ENCODE results near the gene KRT10. TPM values are rescaled to one million over a fixed set of nuclear protein-coding genes. Genes with fewer than 3 reads are reported as not detected.

Gene KRT10
- polyA plus RNA-seq, 1 donor (not counting 4 experiments of a cell fraction or from before 2014, with no cell fraction given): 67.9 TPM

- Histone ChIP-seq H3K4me3 (ENCODE audit: control insufficient read depth in 2 of 3, extremely low read depth in 1 of 3, insufficient read depth in 2 of 3, low read depth in 1 of 3, low read length in 3 of 3) (no peak overlapping the region), H3K79me2 (ENCODE audit: control insufficient read depth, insufficient read depth, low read length) (peaks cover 4% of the 10 kb centered on the region), H2AFZ (ENCODE audit: control insufficient read depth, low read length) (no peak overlapping the region), H3K27me3 (ENCODE audit: control insufficient read depth, extremely low read depth, insufficient read depth, low read length) (no peaks in the 10 kb centered on the region), H3K9ac (ENCODE audit: control insufficient read depth, extremely low read depth, insufficient read depth, low read length) (no peak overlapping the region), H3K4me1 (ENCODE audit: control insufficient read depth, extremely low read depth, insufficient read depth, low read length) (peaks cover 3% of the 10 kb centered on the region), H3K27ac (ENCODE audit: control insufficient read depth, insufficient read depth, low read length) (no peak overlapping the region), H3K4me2 (ENCODE audit: control insufficient read depth, extremely low read depth, insufficient read depth, low read depth, low read length) (no peak overlapping the region), H3K36me3 (ENCODE audit: control insufficient read depth in 2 of 2, extremely low read depth in 1 of 2, insufficient read depth in 2 of 2, low read length in 2 of 2) (peaks cover 0 to 2% of the 10 kb centered on the region in 2 experiments), H4K20me1 (ENCODE audit: control insufficient read depth, extremely low read depth, insufficient read depth, low read length) (no peaks in the 10 kb centered on the region), H3K9me1 (ENCODE audit: control insufficient read depth, extremely low read depth, insufficient read depth, low read length) (no peaks in the 10 kb centered on the region), H3K9me3 (ENCODE audit: control insufficient read depth, low read depth, low read length) (no peaks in the 10 kb centered on the region)
- no peak for DNase-seq (ENCODE audit: low read depth, low spot score)
- no peak for FAIRE-seq
- TF ChIP-seq CTCF (optimal IDR thresholded peaks at IDR 0.05 in 1 of 3, IDR thresholded peaks at IDR 0.05 in 1 of 3, conservative IDR thresholded peaks at IDR 0.05 in 1 of 3; ENCODE audit: extremely low read depth in 1 of 3, insufficient read depth in 2 of 3, low read length in 3 of 3) (no peak), EZH2 (IDR thresholded peaks at IDR 0.05; ENCODE audit: low read length) (no peak)
- dilution Hi-C loops (cut with MboI; ENCODE audit: extremely low pct_ligation_motif_present, low sequenced_read_pairs): no loop called here
These were observed 3.2 kb upstream of the KRT10 start for GRCh38 chr17:40825599-40825998.

GRCh38 chr17:40824015-40824832, 1.8 kb upstream of the KRT10 start:
- Histone ChIP-seq H3K9me1 (ENCODE audit: control insufficient read depth, extremely low read depth, insufficient read depth, low read length) (no peaks in the 10 kb centered on the region), H3K4me1 (ENCODE audit: control insufficient read depth, extremely low read depth, insufficient read depth, low read length) (peaks cover 12% of the 10 kb centered on the region), H3K9me3 (ENCODE audit: control insufficient read depth, low read depth, low read length) (no peaks in the 10 kb centered on the region), H3K4me3 (ENCODE audit: control insufficient read depth in 2 of 3, extremely low read depth in 1 of 3, insufficient read depth in 2 of 3, low read depth in 1 of 3, low read length in 3 of 3) (no peak overlapping the region), H3K9ac (ENCODE audit: control insufficient read depth, extremely low read depth, insufficient read depth, low read length) (no peak overlapping the region), H3K79me2 (ENCODE audit: control insufficient read depth, insufficient read depth, low read length) (peaks cover 9% of the 10 kb centered on the region), H3K4me2 (ENCODE audit: control insufficient read depth, extremely low read depth, insufficient read depth, low read depth, low read length) (no peak overlapping the region), H2AFZ (ENCODE audit: control insufficient read depth, low read length) (no peak overlapping the region), H4K20me1 (ENCODE audit: control insufficient read depth, extremely low read depth, insufficient read depth, low read length) (no peaks in the 10 kb centered on the region), H3K36me3 (ENCODE audit: control insufficient read depth in 2 of 2, extremely low read depth in 1 of 2, insufficient read depth in 2 of 2, low read length in 2 of 2) (peaks cover 0 to 2% of the 10 kb centered on the region in 2 experiments), H3K27me3 (ENCODE audit: control insufficient read depth, extremely low read depth, insufficient read depth, low read length) (no peaks in the 10 kb centered on the region), H3K27ac (ENCODE audit: control insufficient read depth, insufficient read depth, low read length) (no peak overlapping the region)
- TF ChIP-seq CTCF (optimal IDR thresholded peaks at IDR 0.05 in 1 of 3, IDR thresholded peaks at IDR 0.05 in 1 of 3, conservative IDR thresholded peaks at IDR 0.05 in 1 of 3; ENCODE audit: extremely low read depth in 1 of 3, insufficient read depth in 2 of 3, low read length in 3 of 3) (no peak), EZH2 (IDR thresholded peaks at IDR 0.05; ENCODE audit: low read length) (no peak)
- FAIRE-seq: no peak
- DNase-seq (ENCODE audit: low read depth, low spot score): no peak
- dilution Hi-C loops (cut with MboI; ENCODE audit: extremely low pct_ligation_motif_present, low sequenced_read_pairs): no loop called here

All from keratinocyte (primary cell).